Stimulated activated CD4-positive, alpha-beta T cell treated with anti-CD3 and anti-CD28 coated beads, Interleukin-4, amount 100 ng/mL, for 1 hour (primary cell): ENCODE results near the gene RNF2.
"Not testable (repeated sequence)": the region's sequence is repeated elsewhere in the genome, so short reads cannot be mapped to it uniquely, and the experiment has no call there.

Experiments
- DNase-seq: peaks from one replicate; pipeline ENCODE4 v3.0.0-alpha.2; 2020

Gene RNF2

DNA sequence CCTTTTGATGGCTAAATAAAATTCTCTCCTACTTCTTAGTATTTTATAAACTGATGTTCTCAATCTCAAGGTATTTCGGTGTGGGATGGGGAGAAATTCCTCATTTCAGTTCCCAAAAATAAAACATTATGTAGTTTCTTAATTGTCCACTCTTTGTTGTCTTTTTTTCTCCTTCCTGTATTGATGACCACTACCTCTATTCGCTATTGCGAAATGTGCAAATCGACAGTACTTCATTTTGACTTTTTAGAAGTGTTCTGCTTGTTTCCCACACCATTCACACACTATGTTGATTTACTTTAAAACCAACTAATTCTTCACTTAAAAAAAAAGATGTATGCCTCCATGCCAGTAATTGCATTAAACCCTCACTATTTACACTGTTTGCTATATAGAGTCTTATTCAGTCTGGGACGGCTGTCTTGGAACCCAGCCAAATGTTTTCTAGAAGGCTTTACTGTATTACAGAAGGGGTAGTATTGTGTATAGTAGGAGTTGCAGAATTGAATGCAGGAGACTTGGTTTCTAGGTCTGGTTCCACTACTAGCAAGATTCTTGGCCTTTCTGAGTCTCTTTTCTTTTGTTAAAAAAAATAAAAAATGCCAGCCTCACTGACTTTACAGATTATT lies 5.6 kb downstream of the RNF2 start:
- no peak for DNase-seq

DNA sequence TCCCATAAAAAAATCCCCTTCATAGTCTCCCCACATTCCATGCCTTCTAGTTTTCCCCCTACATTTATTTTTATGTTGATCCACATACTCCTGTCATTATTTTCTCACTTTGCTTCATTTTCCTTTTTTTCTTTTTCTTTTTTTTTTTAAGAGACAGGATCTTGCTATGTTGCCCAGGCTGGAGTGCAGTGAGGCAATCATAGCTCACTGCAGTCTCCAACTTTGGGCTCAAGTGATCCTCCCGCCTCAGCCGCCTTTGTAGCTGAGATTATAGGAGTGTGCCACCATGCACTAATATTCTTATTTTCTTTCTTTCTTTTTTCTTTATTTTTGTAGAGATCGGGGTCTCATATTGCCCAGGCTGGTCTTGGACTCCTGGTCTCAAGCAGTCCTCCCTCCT lies 7.8 kb downstream of the RNF2 start:
- DNase-seq = no peak

DNA sequence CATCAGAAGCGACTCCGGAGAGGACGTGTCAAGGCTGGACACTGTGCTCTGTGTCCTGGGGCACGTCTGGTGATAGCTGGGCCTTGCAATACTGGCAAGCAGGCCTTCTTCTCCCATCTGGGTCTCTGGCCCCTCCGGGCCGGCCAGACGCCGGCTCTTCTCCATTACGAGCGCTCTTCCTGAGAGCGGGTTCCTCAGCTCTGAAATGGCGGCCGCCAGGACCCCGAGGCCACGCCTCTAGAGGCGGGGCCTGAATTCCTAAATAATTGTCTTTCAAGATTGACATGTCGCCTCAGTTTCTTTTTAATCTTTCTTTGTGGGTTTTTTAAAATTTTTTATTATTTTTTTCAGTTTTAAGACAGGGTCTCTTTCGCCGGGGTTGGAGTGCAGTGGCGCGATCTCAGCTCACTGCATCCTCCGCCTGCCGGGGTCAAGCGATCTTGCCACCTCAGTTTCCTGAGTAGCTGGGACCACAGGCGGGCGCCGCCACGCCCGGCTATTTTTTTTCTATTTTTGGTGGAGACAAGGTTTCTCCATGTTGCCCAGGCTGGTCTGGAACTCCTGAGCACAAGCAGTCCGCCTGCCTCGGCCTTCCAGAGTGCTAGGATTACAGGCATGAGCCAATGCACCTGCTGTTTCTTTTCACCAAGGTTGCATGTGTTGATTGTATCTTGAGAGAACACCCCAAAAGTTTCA lies 9.2 kb downstream of the RNF2 start:
- DNase-seq = no peak

DNA sequence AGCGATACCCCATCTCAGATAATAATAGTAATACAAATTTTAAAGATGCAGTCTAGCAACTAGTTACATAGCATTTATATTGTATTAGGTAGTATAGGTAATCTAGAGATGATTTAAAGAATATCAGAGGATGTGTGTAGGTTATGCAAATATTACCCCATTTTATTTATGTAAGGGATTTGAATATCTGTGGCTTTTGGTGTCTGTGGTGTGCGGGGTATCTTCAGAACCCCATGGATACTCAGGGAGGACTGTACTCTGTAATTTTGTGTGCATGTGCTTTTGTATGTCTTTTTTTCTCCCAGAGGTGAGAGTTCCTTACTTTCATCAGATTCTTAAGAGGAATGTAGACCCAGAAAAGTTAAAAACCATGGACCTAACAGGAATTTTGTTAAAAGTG lies 12.8 kb downstream of the RNF2 start:
- no peak for DNase-seq

DNA sequence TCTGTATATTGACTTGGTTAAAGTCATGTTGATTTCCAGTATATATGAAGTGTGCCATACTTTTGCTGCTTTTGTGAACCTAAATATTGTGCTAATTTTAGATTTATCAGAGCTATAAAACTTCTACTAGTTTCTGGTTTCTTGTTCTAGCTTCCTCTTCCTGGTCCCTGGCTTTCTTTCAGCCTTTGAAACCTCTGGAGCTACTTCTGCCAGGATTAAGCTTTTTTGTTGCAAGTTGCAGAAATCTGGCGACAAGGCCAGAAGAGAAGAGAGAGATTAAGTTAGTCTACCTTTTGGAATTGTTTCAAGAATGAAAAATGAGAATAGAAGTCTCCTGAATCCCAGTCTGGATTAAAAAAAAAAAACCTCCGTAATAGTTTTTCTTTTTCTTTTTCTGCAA lies 13.5 kb downstream of the RNF2 start:
- no peak for DNase-seq

DNA sequence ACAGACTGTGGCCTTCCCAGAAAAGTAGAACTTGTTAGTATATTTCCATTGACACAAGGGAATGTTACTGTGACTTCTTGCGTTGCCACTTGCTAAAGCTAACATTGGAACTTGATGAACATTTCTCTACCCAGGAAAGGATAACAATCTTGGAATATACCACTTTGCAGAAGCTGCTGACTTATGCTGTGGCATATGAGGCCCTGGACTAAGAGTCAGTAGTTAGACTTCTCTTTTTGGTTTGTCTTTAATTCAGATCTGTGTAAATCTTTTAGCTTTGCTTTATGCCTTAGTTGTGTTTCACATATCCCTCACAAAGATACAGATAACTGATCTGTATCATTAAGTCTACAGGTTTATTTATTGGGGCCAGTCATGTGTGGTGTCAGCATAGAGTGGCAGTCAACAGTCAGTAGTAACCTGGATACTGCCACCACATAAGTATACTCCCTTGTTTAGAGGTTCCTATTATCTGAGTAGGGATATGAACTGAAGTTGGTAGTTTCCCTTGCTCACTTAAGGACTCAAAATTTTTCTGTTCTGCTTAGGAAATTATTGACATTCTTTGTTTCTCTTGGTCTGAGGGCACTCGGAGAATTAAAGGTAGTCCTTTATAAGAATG lies 14.7 kb downstream of the RNF2 start:
- DNase-seq = no peak

DNA sequence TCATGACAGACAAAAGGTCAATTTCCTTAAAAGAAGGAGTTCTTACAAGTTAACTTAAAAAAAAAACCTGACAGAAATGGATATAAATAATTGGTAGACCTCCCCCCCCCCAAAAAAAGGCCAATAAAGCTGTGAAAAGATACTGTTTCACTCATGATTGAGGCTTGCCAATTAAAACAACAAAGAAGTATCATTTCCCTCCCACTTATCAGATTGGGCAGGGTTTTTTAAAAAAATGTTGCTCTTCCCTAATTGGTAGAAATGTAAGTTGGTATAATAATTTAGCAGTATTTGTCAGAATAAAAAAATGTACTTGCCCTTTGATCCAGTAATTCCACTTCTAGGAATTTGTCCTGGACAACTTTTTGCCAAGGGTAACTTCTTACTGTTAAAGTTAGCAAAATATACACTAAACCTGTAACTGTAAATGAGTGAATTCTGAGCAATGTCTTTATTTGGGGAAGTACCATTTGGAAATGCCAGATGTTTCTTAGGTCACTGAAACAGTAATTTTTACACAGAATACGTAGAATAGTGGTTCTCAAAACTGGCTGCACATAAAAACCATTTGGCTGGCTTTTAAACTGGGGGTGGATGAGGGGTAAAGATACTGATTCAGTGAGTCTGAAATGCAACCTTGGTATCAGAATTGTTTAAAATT lies 17.5 kb downstream of the RNF2 start:
- DNase-seq = no peak

DNA sequence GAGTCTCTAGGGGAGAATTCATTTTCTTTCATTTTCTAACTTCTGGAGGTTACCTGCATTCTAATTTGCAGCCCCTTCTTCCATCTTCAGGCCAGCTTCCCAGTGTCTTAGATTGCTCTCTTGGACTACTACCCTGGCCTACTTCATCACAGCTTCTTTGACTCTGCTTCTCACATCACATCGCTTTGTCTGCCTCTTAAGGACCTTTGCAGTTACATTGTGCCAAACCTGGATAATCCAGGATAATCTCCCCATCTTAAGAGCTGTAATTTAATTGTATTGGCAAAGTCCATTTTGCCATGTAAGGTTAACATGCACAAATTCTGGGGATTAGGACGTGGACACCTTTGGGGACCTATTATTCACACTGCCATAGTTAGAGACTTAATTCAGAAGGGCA lies 18.4 kb downstream of the RNF2 start:
- DNase-seq = no peak

DNA sequence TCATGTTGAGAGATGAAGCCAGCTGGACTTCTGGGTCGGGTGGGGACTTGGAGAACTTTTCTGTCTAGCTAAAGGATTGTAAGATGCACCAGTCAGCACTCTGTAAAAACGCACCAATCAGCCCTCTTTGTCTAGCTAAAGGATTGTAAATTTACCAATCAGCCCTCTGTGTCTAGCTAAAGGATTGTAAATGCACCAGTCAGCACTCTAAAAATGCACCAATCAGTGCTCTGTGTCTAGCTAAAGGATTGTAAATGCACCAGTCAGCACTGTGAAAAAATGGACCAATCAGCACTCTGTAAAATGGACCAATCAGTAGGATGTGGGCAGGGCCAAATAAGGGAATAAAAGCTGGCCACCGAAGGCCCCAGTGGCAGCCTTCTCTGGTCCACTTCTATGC lies 19.6 kb downstream of the RNF2 start:
- not testable (repeated sequence) for DNase-seq

DNA sequence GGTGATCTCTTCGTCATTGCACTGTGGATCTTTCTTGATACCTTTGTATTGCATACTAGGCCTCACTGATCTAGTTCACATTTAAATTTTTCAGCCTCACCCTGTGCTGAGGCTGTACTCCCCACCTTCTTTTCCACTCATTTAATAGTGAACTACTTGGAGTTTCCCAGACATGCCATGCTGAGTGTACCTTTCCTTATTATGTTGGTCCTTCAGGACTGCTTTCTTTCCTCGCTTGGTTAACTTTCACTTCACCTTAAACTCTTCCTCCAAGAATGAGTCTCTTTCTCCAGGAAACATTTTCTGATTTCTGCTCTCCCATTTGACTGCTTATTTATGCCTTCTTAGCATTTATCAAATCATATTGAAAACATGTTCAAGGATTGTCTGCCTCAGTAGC lies 20.8 kb downstream of the RNF2 start:
- no peak for DNase-seq

DNA sequence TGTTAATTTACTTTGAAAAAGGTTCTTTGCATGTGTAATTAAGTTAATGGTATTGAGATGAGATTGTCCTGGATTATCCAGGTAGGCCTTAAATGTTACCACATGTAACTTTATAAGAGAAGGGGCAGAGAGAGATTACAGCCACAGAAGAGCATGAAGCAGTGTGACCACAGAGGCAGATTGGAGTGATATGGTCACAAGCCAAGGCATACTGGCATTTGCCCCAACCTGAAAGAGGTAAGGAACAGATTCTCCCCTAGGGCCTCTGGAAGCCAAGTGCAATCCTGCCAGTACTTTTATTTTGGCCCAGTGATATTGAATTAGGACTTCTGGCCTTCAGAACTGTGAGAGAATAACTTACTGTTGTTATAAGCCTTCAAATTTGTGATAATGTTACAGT lies 23.0 kb downstream of the RNF2 start:
- no peak for DNase-seq

DNA sequence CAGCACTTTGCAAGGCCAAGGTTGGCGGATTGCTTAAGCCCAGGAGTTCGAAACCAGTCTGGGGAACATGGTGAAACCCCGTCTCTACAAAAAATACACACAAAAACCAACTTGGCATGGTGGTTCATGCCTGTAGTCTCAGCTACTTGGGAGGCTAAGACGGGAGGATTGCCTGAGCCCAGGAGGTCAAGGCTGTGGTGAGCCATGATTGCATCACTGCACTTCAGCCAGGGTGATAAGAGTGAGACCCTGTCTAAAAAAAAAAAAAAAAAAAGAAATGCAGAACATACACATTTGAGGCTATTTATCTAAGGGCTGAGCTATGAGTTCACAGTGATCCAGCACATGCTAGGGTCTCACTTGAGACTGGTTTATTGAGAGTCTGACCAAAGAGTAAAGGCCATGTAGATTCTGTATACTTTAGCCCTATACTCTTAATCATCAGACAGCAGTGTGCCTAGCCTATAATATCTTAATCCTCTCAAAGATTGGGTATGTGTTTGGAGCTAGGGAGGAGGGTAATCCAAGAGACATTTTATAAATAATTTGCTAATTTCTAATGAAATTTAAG lies 23.9 kb downstream of the RNF2 start:
- no peak for DNase-seq

DNA sequence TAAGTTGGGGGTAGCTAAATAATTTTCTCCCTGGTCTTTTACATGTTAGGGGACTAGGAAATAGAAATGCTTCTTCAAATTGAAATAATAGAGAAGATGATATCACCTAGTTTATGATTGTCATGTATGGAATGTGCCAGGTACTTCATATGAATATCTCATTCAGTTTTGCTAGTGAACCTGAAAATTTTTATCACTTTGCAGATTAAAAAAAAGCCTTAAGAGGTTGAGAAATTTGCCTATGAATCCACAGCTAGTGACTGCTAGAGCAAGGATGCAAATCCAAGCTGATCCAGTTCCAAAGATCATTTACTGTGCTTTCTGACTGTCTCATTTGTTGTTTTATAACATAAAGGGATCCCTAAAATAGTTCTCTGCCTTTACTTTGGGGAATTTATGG lies 24.7 kb downstream of the RNF2 start:
- DNase-seq = no peak

DNA sequence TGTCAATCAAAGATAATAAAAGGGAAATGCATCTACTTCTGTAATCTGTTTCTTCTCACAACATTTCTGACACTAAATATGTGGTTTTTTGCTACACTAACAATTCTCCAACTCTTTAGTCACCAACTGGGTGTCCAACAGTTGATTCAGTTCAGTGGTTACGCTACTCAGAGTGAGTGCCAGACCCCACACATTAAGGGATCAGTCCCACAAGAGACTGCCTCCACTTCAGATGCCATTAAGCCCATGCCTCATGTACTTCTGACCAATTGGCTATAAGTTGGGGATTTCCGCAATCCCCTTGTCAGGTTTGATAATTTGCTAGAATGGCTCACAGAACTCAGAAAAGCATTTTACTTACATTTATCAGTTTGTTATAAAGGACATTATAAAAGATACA lies 28.4 kb downstream of the RNF2 start:
- DNase-seq = no peak

DNA sequence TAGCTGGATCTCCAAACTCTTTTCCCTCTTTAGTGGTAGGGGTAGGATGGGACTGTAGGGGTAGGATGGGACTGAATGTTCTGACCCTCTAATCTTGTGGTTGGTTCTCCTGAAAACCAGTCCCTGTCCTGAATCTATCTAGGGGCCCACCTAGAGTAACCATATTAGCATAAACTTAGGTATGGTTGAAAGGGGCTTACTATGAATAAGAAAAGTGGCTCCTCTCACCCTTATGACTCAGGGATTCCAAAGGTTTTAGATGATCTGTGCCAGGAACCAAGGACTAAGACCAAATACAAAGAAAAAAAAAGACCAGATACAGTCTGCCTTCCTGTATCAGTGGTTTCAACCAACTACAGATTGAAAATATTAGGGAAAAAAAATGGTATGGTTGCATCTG lies 28.9 kb downstream of the RNF2 start:
- no peak for DNase-seq

DNA sequence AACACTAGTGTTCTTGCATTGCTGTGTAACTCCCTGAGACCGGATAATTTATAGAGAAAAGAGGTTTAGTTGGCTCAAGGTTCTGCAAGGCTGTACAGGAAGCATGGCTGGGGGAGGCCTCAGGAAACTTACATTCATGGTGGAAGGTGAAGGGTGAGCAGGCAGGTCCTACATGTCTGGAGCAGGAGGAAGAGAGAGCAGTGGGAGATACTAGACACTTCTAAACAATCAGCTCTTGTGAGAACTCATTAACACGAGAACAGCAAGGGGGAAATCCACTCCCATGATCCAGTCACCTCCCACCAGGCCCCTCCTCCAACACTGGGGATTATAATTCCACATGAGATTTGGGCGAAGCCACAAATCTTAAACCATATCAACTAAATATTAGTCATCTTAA lies 30.1 kb downstream of the RNF2 start:
- DNase-seq = no peak

DNA sequence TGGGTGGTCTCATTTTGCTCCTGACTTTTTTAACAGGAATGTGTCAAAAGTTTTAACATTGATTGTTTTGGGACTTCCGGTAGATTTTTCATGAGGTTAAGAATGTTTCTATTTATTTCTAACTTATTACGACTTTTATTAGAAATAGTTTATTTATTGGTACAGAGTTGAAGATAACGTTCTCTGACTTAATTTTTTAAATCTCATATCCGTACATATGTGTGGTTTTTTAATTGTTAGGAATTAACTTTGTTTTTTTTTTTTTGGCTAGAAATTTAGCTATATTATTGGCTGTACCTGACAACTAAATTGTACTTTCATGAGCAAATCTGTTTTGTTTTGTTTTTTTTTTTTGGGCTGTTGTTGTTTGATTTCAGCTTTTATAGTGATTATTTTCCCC lies 32.0 kb downstream of the RNF2 start:
- no peak for DNase-seq

DNA sequence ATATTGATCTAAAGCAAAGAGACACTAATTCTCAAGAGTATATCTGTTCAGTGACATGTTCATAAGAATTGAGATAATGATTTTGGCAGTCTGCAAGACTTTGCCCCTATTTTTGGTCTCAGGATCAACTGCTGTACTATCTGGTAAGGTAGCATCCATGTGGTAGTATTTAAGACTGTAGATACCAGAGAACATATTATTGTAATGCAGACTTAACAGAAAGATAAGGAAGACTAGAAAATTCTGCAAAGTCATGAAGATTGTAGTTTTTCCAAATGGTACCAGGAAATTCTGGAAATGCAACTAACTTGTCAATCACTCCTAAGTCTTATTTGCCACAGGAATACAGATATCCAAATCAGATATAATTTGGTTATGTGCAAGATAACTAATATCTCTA lies 35.1 kb downstream of the RNF2 start:
- DNase-seq = no peak

DNA sequence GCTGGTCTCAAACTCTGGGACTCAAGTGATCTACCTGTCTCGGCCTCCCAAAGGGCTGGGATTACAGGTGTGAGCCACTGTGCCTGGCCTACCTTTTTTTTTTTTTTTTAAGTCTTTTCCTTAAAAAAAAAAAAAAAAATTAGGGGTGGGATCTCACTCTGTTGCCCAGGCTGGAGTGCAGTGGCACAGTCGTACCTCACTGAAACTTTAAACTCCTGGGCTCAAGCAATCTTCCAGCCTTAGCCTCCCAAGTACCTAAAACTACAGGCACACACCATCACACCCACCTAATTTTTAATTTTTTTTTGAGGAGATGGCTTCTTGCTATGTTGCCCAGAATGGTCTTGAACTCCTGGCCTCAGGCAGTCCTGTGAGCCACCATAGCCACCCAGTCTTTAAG lies 38.5 kb downstream of the RNF2 start:
- no peak for DNase-seq

DNA sequence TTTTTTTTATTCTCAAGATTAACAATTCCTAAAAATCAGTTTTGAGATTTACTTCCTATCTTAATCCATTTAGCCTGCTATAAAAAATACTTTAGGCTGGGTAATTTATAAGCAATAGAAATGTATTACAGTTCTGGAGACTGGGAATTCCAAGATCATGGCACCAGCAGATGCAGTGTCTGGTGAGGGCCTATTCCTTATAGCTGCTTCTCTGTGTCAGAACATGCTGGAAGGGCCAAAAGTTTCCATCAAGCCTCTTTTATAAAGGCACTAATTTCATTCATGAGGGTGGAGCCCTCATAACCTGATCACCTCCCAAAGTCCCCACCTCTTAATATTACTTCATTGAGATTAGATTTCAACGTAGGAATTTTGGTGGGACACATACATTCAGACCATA lies 41.7 kb downstream of the RNF2 start:
- no peak for DNase-seq

DNA sequence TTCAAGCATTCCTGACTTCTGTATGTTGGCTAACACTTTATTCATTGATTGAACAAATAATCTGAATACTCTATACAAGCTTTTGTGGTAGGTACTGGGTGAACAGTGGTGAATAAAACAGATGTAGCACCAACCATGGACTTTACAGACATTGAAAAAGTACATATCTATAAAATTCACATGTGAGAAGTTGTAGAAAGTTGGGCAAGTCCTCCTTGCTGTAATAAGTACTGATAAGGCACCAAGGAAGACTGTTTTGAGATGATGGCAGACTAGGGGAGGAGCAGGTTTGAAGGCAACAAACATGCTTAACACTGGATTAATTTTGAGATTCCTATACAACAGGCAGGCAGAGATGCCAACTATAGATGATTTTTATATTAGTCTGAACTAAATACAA lies 42.4 kb downstream of the RNF2 start:
- no peak for DNase-seq

DNA sequence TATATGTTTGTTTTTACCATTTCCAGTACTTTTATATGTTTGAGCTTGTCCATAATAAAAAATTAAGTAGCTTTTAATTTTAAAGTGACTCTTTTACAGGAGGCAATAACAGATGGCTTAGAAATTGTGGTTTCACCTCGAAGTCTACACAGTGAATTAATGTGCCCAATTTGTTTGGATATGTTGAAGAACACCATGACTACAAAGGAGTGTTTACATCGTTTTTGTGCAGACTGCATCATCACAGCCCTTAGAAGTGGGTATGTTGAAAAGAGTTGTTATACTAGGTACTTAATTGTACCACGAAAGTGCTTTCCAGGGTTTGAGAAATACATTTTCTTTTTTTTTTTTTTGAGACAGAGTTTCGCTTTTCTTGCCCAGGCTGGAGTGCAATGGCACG lies 46.1 kb downstream of the RNF2 start:
- no peak for DNase-seq

DNA sequence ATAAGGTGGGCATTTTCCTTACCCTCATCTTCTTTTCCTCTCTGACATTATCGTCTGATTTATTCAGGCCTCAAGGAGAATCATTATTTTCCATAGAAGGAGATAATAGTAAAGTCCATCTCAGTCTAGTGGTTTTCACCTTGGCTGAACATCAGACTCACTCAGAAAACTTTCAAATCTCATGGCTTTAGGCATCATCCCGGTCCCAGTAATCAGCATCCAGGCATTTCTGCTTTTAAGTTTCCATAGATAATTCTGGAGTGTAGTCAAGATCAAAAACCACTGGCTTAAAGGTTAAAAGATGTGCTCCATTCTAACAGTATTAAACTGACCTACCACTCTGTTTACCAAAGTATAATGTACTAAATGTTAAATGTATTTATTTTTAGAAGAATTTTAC lies 49.4 kb downstream of the RNF2 start:
- no peak for DNase-seq

DNA sequence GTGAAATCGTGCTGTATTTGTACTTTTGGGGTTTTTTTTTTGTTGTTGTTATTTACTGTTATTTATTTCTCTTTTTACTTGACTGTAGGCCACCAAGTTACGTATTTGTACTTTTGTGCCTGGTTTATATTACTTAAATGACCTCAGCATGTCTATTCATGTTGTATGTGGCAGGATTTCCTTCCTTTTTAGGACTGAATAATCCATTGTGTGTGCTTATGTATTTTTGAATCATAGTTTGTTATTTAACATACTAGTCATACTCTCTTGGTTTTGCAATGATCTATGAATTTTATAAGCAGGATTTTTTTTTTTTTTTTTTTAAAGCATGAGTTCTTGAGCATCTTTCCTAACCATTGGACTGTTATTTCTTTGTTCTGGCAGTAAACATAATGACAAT lies 51.2 kb downstream of the RNF2 start:
- DNase-seq = no peak
